Thyroid gland (tissue), 4 donors: ENCODE results near the gene RILP. TPM values are rescaled to one million over a fixed set of nuclear protein-coding genes. Genes with fewer than 3 reads are reported as not detected.
A peak's percentile ranks its signal among the peaks of the same experiment; 100 is the strongest.

Source experiments
- DNase-seq, 2 donors: peaks; one replicate each; pipeline ENCODE4 v3.0.0-alpha.2; 2019
- H3K27ac ChIP-seq, 3 donors: fragments of 200-600 bp; sonication (generic); 1 replicate in 2 of 3; 2 replicates in 1 of 3; pipeline ENCODE4 v1.5.1; 2016 to 2019; ENCODE audit warnings: mild to moderate bottlenecking in 1 of 3, moderate library complexity in 1 of 3
- H3K27me3 ChIP-seq: fragments of 200-600 bp; sonication (generic); one replicate; pipeline ENCODE4 v1.5.1; 2019
- H3K36me3 ChIP-seq, 2 donors: fragments of 200-600 bp; sonication (generic); one replicate each; pipeline ENCODE4 v1.5.1; 2016 to 2019
- H3K4me1 ChIP-seq, 2 donors: fragments of 200-600 bp; sonication (generic); one replicate each; pipeline ENCODE4 v1.5.1; 2017 to 2019
- H3K4me3 ChIP-seq, 3 donors: fragments of 200-600 bp; sonication (generic); replicated peaks in 1 of 3; 1 replicate in 2 of 3; 2 replicates in 1 of 3; pipeline ENCODE4 v1.5.1; 2016; ENCODE audit warnings: mild to moderate bottlenecking in 1 of 3
- H3K9me3 ChIP-seq: fragments of 200-600 bp; sonication (generic); one replicate; pipeline ENCODE4 v1.5.1; 2017
- CTCF ChIP-seq, 6 experiments: fragments of 200-600 bp in 3 of 6; fragments of 450-650 bp in 3 of 6; sonication (generic) in 3 of 6; IDR thresholded peaks; one replicate each; pipeline ENCODE4 v1.5.1; 2016 to 2019; ENCODE audit warnings: antibody characterized with exemption in 6 of 6, mild to moderate bottlenecking in 2 of 6, inconsistent platforms in 1 of 6, moderate library complexity in 1 of 6
- POLR2A ChIP-seq, 2 donors: fragments of 450-650 bp; IDR thresholded peaks; one replicate each; pipeline ENCODE4 v1.6.1; 2017; ENCODE audit warnings: antibody characterized with exemption in 2 of 2, mild to moderate bottlenecking in 2 of 2, moderate library complexity in 1 of 2
- WGBS, 2 donors: methylation state at CpG; one replicate each; pipeline ENCODE4 v1.1.5; 2017; 5-methylcytosine and 5-hydroxymethylcytosine counted together
- intact Hi-C: fragments of 100-400 bp; cut with DNase I; formaldehyde crosslinking; loops from one replicate; pipeline ENCODE4 v1.15.1; 2023
- total RNA-seq, 4 donors: library from RNA; depleted of rRNA; stranded (reverse); fragments of >200 nt; gene quantifications; one replicate each; pipeline ENCODE4 v1.2.3, GENCODE V29; 2016

RILP gene
- total RNA-seq, 4 donors from 2014 or later: 67.5 to 140 (median 124) TPM

- WGBS, 2 donors: 79 to 89% methylated on average over 7 to 14 of the region's 19 CpGs
- H3K4me1 ChIP-seq: peaks cover 22 to 30% of the 10 kb centered on the region in 2 donors
- no peaks in the 10 kb centered on the region for H3K27me3 ChIP-seq
- H3K9me3 ChIP-seq: no peaks in the 10 kb centered on the region
- intact Hi-C loops: no loop called here
- peak overlapping the region; percentile 26 to 67 (median 62) for H3K27ac ChIP-seq
- peaks cover 10 to 14% of the 10 kb centered on the region in 2 donors for H3K36me3 ChIP-seq
- TF ChIP-seq POLR2A (IDR thresholded peaks at IDR 0.05) (no peak), CTCF (IDR thresholded peaks at IDR 0.05) (no peak)
- DNase-seq: no peak
- H3K4me3 ChIP-seq: no peak overlapping the region
Observed at GRCh38 chr17:1638624-1639300, 10.9 kb downstream of the RILP start.

GRCh38 chr17:1638171-1638590 lies 11.5 kb downstream of the RILP start:
- 76 to 81% methylated on average over 16 to 17 of the region's 17 CpGs for WGBS, 2 donors
- Histone ChIP-seq H3K27me3 (no peaks in the 10 kb centered on the region), H3K36me3 (peaks cover 10 to 14% of the 10 kb centered on the region in 2 donors), H3K27ac (peak overlapping the region in 2 of 3 donors; percentile 62 to 67), H3K4me1 (peaks cover 22 to 25% of the 10 kb centered on the region in 2 donors), H3K4me3 (no peak overlapping the region), H3K9me3 (no peaks in the 10 kb centered on the region)
- no peak for DNase-seq
- intact Hi-C loops: no loop called here
- no peak for TF ChIP-seq CTCF (IDR thresholded peaks at IDR 0.05)
- no peak for TF ChIP-seq POLR2A (IDR thresholded peaks at IDR 0.05)

- Histone ChIP-seq H3K27ac (no peak overlapping the region), H3K27me3 (no peaks in the 10 kb centered on the region), H3K4me1 (peaks cover 22 to 25% of the 10 kb centered on the region in 2 donors), H3K4me3 (no peak overlapping the region), H3K36me3 (peaks cover 10 to 14% of the 10 kb centered on the region in 2 donors), H3K9me3 (no peaks in the 10 kb centered on the region)
- DNase-seq: no peak
- TF ChIP-seq POLR2A (IDR thresholded peaks at IDR 0.05) (no peak), CTCF (IDR thresholded peaks at IDR 0.05) (no peak)
- intact Hi-C loops: no loop called here
- 78 to 93% methylated on average over 8 to 14 of the region's 15 CpGs for WGBS, 2 donors
Observed at GRCh38 chr17:1636732-1637285, 12.9 kb downstream of the RILP start.

- Histone ChIP-seq H3K27ac (no peak overlapping the region), H3K27me3 (no peaks in the 10 kb centered on the region), H3K9me3 (no peaks in the 10 kb centered on the region), H3K4me1 (peaks cover 20 to 24% of the 10 kb centered on the region in 2 donors), H3K36me3 (peaks cover 10 to 14% of the 10 kb centered on the region in 2 donors), H3K4me3 (no peak overlapping the region)
- 86 to 93% methylated on average over 10 of the region's 10 CpGs for WGBS, 2 donors
- no peak for TF ChIP-seq CTCF (IDR thresholded peaks at IDR 0.05)
- TF ChIP-seq POLR2A (IDR thresholded peaks at IDR 0.05): no peak
- no peak for DNase-seq
- intact Hi-C loops: no loop called here
Observed at GRCh38 chr17:1635675-1636465, 13.8 kb downstream of the RILP start.
